EL (cell line): Measurements from ENCODE around the gene SFI1.
"Not testable (repeated sequence)": the region's sequence is repeated elsewhere in the genome, so short reads cannot be mapped to it uniquely, and the experiment has no call there.

Source experiments
- DNase-seq: peaks from one replicate; pipeline ENCODE4 v3.0.0-alpha.2; 2016

The SFI1 gene

GRCh38 chr22:31495343-31495742 is 993 bp upstream of the SFI1 start:
- no peak for DNase-seq

DNA sequence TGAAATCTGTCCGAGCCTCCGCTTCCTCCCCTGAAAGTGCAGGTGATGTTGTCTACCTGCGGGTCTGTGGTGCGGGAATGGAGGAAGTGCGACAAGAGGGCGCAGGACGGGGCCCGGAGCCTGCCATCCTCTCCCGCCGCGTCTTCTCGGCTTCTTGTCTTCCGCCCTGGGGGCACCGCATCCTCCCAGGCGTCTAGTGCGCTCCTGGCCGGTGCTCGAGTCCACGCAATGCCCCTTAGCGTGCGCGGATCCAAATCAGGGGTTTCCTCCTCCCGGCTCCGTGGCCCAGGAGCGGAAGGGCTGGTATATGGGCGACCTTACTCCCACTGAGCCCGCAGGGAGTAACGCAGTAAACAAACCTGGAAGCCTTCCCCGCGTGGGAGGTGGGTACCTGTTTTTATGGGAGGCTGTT is 405 bp downstream of the SFI1 start:
- peak; percentile 47 for DNase-seq

GRCh38 chr22:31497148-31497938 is 1.0 kb downstream of the SFI1 start:
- DNase-seq = no peak

DNA sequence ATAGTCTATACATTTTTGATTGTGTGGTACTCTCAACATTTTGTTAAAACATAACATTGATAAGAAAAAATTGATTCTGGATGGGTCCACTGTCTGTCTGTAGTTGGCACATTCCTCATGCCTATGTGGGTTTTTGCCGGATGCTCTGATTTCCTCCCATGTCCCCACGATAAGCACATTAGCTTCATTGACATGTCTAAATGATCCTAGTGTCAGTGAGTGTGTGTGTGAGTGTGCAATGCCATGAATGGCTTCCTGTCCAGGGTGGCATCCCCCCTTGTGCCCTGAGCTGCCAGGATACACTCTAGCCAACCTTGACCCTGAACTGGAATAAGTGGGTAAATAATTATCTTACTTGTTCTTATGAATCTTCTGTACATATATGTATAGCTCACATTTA is 5.4 kb downstream of the SFI1 start:
- DNase-seq = no peak

DNA sequence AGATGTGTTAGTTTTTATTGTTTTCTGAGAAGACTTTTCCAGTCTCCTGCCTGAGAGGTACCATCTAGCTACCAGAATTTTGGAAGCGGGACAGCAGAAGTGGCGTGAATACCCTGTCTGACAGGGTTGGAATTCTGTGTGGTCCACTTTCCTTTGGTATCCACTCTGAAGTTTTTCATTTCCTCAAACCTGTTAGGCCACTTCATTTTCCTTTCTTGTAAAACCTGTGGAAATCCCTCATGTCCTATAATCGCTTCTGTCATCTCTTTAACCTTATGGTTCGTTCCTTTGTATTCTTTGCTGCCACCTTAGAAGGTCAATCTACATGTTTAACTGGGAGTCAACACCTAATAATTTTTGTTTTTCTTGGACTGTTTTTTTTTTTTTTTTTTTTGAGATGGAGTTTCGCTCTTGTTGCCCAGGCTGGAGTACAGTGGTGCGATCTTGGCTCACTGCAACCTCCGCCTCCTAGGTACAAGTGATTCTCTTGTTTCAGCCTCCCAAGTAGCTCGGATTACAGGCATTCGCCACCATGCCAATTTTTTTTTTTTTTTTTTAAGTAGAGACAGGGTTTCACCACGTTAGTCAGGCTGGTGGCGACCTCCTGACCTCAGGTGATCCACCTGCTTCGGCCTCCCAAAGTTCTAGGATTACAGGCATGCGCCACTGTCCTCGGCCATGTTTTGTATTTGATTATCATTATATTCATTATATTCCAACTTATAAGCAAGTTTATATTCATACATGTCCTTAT is 7.1 kb downstream of the SFI1 start:
- DNase-seq = no peak

DNA sequence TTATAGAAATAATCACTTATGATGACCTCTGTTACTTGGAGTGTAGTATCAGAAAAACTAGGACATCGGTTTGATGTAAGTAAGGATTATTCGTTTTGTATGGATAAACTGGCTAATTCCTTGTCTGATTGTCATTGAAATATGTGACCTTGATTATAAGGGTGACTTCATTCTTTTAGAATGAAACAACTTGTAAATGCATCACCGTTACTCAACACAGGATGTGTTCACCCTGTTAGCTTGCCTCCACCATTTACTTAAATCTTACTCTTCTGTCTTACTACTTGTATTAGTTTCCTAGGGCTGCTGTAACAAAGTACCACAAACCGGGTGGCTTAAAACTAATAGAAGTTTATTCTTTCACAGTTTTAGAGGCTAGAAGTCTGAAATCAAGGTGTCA is 7.9 kb downstream of the SFI1 start:
- DNase-seq = peak; percentile 56

GRCh38 chr22:31507517-31507916 is 11.2 kb downstream of the SFI1 start:
- DNase-seq = not testable (repeated sequence)

DNA sequence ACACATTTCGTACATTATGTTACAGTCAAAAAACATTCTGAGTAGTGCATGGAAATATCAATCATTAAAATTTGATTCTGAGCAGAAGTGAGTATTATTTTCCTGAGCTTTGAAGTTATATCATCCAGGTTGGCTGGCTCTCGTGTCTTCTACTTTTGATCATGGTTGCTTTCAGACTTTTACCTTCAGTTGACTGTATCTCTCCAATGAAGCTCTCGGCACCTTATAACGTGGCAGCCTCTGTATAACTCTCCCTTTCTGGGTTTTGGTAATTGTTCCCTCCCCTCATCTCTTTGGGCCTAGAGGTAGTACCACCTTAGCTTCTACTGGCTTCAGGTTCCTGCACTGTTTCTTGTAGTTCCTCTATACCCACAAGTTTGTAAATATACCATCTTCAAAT is 12.2 kb downstream of the SFI1 start:
- DNase-seq = no peak

- DNase-seq = no peak
These were observed 12.9 kb downstream of the SFI1 start for GRCh38 chr22:31509061-31509762.

- DNase-seq = no peak
These were observed 23.7 kb downstream of the SFI1 start for GRCh38 chr22:31520051-31520450.

- DNase-seq = not testable (repeated sequence)
These were observed 27.8 kb downstream of the SFI1 start for GRCh38 chr22:31524132-31524531.

GRCh38 chr22:31526270-31526669 is 29.9 kb downstream of the SFI1 start:
- DNase-seq = no peak

- peak; percentile 38 for DNase-seq
These were observed 34.5 kb downstream of the SFI1 start for GRCh38 chr22:31530823-31531195.

DNA sequence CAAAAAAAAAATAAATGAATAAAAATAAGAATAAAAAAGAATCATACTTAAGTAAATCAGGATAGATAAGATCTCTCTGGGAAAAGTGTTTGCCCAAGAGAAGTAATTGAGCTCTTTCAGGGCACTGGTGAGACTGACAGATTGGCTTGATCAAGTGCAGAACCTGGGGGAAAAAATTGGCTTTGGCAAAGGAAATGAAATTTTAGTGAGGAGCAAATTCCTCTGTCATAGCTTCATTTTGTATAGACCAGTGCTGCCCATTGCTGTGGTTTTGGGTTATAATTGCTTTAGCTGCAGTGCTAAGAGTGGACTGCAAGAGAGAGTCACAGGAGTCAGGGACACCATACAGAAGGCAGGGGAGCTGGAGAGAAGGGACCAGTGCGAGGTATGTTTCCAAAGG is 35.7 kb downstream of the SFI1 start:
- DNase-seq = peak; percentile 11

GRCh38 chr22:31533374-31533773 is 37.0 kb downstream of the SFI1 start:
- DNase-seq = no peak

- DNase-seq = no peak
These were observed 40.7 kb downstream of the SFI1 start for GRCh38 chr22:31537019-31537535.

DNA sequence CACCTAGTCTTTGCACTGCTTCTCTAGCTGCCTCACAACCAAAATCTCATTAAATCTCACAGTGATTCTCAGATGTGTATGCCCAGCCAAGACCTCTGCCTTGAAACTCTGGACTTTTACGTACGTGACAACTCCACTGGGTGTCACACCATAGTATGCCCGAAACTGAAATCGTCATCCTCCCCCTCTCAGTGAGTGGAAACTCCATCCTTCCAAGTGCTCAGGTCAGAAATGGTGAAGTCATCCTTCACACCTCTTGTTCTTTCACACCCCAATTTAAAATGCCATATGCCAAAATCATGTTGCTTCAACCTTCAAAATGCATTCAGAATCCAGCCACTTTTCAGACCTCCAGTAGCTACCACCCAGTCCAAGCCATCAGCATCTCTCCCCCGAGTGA is 42.5 kb downstream of the SFI1 start:
- DNase-seq = no peak

DNA sequence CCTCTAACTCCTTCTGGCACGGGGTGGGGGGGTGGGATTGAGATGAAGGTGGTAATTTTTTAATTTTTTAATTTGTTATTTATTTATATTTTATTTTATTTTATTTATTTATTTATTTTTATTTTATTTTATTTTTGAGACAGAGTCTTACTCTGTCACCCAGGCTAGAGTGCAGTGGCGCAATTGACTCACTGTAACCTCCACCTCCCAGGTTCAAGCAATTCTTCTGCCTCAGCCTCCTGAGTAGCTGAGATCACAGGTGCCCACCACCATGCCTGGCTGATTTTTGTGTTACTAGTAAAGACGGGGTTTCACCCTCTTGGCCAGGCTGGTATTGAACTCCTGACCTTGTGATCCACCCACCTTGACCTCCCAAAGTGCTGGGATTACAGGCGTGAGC is 43.8 kb downstream of the SFI1 start:
- DNase-seq = not testable (repeated sequence)

- DNase-seq = no peak
These were observed 44.6 kb downstream of the SFI1 start for GRCh38 chr22:31540966-31541365.

GRCh38 chr22:31544481-31545480 is 48.4 kb downstream of the SFI1 start:
- DNase-seq = no peak

- no peak for DNase-seq
These were observed 54.6 kb downstream of the SFI1 start for GRCh38 chr22:31550871-31551370.

GRCh38 chr22:31556627-31557203 is 60.4 kb downstream of the SFI1 start:
- DNase-seq = peak; percentile 45
